ENCODE measurements around the gene C11orf65.

DNA sequence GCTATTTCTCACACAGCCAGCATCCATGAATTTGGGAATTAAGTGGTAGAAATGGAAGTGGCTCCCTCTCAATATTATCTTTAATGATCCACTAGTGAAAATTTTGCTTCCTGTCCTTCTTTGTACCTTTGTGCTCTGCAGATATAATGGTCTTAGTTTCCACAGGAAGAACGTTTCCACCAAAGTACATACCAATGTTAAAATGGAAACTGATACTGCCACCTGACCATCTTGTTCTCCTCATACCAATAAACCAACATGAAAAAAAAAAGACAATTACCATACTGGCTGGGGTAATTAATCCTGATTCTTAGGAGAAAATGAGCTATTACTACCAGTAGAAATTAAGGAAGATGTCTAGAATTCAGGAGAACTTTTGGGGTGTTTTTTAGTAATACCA is 32.3 kb downstream of the C11orf65 start:
- TF ChIP-seq, protein P1, sequence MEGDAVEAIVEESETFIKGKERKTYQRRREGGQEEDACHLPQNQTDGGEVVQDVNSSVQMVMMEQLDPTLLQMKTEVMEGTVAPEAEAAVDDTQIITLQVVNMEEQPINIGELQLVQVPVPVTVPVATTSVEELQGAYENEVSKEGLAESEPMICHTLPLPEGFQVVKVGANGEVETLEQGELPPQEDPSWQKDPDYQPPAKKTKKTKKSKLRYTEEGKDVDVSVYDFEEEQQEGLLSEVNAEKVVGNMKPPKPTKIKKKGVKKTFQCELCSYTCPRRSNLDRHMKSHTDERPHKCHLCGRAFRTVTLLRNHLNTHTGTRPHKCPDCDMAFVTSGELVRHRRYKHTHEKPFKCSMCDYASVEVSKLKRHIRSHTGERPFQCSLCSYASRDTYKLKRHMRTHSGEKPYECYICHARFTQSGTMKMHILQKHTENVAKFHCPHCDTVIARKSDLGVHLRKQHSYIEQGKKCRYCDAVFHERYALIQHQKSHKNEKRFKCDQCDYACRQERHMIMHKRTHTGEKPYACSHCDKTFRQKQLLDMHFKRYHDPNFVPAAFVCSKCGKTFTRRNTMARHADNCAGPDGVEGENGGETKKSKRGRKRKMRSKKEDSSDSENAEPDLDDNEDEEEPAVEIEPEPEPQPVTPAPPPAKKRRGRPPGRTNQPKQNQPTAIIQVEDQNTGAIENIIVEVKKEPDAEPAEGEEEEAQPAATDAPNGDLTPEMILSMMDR (tag by site-specific recombination; IDR thresholded peaks at IDR 0.05) = no peak
- TF ChIP-seq GLIS1 (tag by site-specific recombination; IDR thresholded peaks at IDR 0.05) = no peak
- no peak for TF ChIP-seq ZNF558 (tag by site-specific recombination; IDR thresholded peaks at IDR 0.05)
- TF ChIP-seq, protein P2, sequence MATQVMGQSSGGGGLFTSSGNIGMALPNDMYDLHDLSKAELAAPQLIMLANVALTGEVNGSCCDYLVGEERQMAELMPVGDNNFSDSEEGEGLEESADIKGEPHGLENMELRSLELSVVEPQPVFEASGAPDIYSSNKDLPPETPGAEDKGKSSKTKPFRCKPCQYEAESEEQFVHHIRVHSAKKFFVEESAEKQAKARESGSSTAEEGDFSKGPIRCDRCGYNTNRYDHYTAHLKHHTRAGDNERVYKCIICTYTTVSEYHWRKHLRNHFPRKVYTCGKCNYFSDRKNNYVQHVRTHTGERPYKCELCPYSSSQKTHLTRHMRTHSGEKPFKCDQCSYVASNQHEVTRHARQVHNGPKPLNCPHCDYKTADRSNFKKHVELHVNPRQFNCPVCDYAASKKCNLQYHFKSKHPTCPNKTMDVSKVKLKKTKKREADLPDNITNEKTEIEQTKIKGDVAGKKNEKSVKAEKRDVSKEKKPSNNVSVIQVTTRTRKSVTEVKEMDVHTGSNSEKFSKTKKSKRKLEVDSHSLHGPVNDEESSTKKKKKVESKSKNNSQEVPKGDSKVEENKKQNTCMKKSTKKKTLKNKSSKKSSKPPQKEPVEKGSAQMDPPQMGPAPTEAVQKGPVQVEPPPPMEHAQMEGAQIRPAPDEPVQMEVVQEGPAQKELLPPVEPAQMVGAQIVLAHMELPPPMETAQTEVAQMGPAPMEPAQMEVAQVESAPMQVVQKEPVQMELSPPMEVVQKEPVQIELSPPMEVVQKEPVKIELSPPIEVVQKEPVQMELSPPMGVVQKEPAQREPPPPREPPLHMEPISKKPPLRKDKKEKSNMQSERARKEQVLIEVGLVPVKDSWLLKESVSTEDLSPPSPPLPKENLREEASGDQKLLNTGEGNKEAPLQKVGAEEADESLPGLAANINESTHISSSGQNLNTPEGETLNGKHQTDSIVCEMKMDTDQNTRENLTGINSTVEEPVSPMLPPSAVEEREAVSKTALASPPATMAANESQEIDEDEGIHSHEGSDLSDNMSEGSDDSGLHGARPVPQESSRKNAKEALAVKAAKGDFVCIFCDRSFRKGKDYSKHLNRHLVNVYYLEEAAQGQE (tag by site-specific recombination; IDR thresholded peaks at IDR 0.05) = no peak
- TF ChIP-seq ZBTB17 (tag by site-specific recombination; IDR thresholded peaks at IDR 0.05) = no peak
- TF ChIP-seq ZNF521 (tag by site-specific recombination; IDR thresholded peaks at IDR 0.05) = no peak
- no peak for TF ChIP-seq PRDM10 (tag by site-specific recombination; IDR thresholded peaks at IDR 0.05)
- no peak for TF ChIP-seq ZNF510 (tag by site-specific recombination; IDR thresholded peaks at IDR 0.05; ENCODE audit: insufficient replicate concordance)
- no peak for TF ChIP-seq ZNF830 (tag by site-specific recombination; IDR thresholded peaks at IDR 0.05; ENCODE audit: low read depth)
- TF ChIP-seq ZNF658 (tag by site-specific recombination; IDR thresholded peaks at IDR 0.05) = no peak
- no peak for TF ChIP-seq KLF16 (tag by site-specific recombination; IDR thresholded peaks at IDR 0.05)
- TF ChIP-seq, protein P3, sequence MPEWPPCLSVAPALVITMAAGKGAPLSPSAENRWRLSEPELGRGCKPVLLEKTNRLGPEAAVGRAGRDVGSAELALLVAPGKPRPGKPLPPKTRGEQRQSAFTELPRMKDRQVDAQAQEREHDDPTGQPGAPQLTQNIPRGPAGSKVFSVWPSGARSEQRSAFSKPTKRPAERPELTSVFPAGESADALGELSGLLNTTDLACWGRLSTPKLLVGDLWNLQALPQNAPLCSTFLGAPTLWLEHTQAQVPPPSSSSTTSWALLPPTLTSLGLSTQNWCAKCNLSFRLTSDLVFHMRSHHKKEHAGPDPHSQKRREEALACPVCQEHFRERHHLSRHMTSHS (tag by site-specific recombination; IDR thresholded peaks at IDR 0.05) = no peak

Measured in HEK293 (cell line).